Esophagus muscularis mucosa (tissue), 4 donors: ENCODE measurements around the gene ANKS1A. TPM values are rescaled to one million over a fixed set of nuclear protein-coding genes. Genes with fewer than 3 reads are reported as not detected.

Experiments
- DNase-seq: peaks from one replicate; pipeline ENCODE4 v3.0.0-alpha.2; 2017; ENCODE audit errors: extremely low spot score
- H3K27ac ChIP-seq, 4 donors: fragments of 200-600 bp; sonication (generic); replicated peaks in 1 of 4; 1 replicate in 3 of 4; 2 replicates in 1 of 4; pipeline ENCODE4 v1.5.1; 2016 to 2019; ENCODE audit warnings: mild to moderate bottlenecking in 1 of 4
- H3K27me3 ChIP-seq, 4 donors: fragments of 200-600 bp; sonication (generic); one replicate each; pipeline versions ENCODE4 v1.5.1 to v1.6.0; 2016 to 2019
- H3K36me3 ChIP-seq, 4 donors: fragments of 200-600 bp; sonication (generic); one replicate each; pipeline ENCODE4 v1.5.1; 2016 to 2019
- H3K4me1 ChIP-seq, 4 donors: fragments of 200-600 bp; sonication (generic); one replicate each; pipeline ENCODE4 v1.5.1; 2016 to 2019
- H3K4me3 ChIP-seq, 4 donors: fragments of 200-600 bp; sonication (generic); 1 replicate in 2 of 4; 2 replicates in 2 of 4; pipeline ENCODE4 v1.5.1; 2016 to 2019; ENCODE audit warnings: mild to moderate bottlenecking in 4 of 4, moderate library complexity in 1 of 4
- H3K9me3 ChIP-seq, 4 donors: fragments of 200-600 bp; sonication (generic); 1 replicate in 3 of 4; 2 replicates in 1 of 4; pipeline ENCODE4 v1.5.1; 2016 to 2019
- EP300 ChIP-seq: sonication (generic); formaldehyde crosslinking; IDR thresholded peaks from one replicate; pipeline ENCODE4 v1.6.1; 2017; ENCODE audit warnings: antibody characterized with exemption
- POLR2A ChIP-seq: fragments of 450-650 bp; IDR thresholded peaks from one replicate; pipeline ENCODE4 v1.6.1; 2017; ENCODE audit warnings: antibody characterized with exemption, moderate library complexity, mild to moderate bottlenecking, low read depth
- POLR2AphosphoS5 ChIP-seq, 2 donors: sonication (generic); formaldehyde crosslinking; IDR thresholded peaks; one replicate each; pipeline ENCODE4 v1.6.1; 2017; ENCODE audit warnings: antibody characterized with exemption in 2 of 2
- WGBS: methylation state at CpG from one replicate; pipeline ENCODE4 v1.1.5; 2018; 5-methylcytosine and 5-hydroxymethylcytosine counted together
- intact Hi-C: fragments of 100-400 bp; cut with DNase I; formaldehyde crosslinking; loops from one replicate; pipeline ENCODE4 v1.15.1; 2023
- total RNA-seq, 4 donors: library from RNA; depleted of rRNA; stranded (reverse); fragments of >200 nt; gene quantifications; one replicate each; pipeline versions ENCODE4 v1.1.0 to v1.2.1, GENCODE V29; 2016
- TF ChIP-seq, protein P1 (sequence below), 3 experiments: fragments of 200-600 bp in 2 of 3; fragments of 450-650 bp in 1 of 3; sonication (generic) in 2 of 3; IDR thresholded peaks; one replicate each; pipeline ENCODE4 v1.5.1; 2017 to 2019; ENCODE audit warnings: antibody characterized with exemption in 3 of 3, mild to moderate bottlenecking in 2 of 3, moderate library complexity in 1 of 3

The ANKS1A gene
- total RNA-seq, 4 donors from 2014 or later = 68.3 to 132 (median 98.7) TPM

DNA sequence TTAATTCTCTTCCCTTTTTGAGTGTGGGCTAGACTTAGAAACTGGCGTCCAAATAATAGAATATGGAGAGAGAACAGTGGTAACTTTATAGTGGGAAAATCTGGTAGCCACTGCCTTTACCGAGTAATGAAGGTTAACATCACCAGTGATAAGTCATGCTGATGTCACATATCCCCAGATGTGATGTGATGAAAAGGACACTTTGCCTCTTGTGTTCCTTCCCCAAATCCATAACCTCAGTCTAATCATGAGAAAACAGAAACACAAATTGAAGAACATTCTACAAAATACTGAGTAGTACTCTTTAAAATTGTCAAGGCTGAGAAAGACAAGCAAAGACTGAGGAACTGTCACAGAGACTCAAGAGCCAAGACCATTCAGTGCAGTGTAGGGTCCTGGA, 17.8 kb downstream of the ANKS1A start:
- Histone ChIP-seq H3K27ac (no peak overlapping the region), H3K4me1 (peaks cover 0 to 4% (median 0%) of the 10 kb centered on the region in 4 donors), H3K27me3 (no peaks in the 10 kb centered on the region), H3K9me3 (no peaks in the 10 kb centered on the region), H3K36me3 (no peaks in the 10 kb centered on the region), H3K4me3 (no peak overlapping the region)
- no peak for TF ChIP-seq EP300
- TF ChIP-seq POLR2AphosphoS5 (IDR thresholded peaks at IDR 0.05) = no peak
- TF ChIP-seq POLR2A = no peak
- TF ChIP-seq, protein P1, sequence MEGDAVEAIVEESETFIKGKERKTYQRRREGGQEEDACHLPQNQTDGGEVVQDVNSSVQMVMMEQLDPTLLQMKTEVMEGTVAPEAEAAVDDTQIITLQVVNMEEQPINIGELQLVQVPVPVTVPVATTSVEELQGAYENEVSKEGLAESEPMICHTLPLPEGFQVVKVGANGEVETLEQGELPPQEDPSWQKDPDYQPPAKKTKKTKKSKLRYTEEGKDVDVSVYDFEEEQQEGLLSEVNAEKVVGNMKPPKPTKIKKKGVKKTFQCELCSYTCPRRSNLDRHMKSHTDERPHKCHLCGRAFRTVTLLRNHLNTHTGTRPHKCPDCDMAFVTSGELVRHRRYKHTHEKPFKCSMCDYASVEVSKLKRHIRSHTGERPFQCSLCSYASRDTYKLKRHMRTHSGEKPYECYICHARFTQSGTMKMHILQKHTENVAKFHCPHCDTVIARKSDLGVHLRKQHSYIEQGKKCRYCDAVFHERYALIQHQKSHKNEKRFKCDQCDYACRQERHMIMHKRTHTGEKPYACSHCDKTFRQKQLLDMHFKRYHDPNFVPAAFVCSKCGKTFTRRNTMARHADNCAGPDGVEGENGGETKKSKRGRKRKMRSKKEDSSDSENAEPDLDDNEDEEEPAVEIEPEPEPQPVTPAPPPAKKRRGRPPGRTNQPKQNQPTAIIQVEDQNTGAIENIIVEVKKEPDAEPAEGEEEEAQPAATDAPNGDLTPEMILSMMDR (IDR thresholded peaks at IDR 0.05) = no peak
- intact Hi-C loops = no loop called here
- DNase-seq = no peak
- WGBS = 95% methylated on average over 2 of the region's 2 CpGs

DNA sequence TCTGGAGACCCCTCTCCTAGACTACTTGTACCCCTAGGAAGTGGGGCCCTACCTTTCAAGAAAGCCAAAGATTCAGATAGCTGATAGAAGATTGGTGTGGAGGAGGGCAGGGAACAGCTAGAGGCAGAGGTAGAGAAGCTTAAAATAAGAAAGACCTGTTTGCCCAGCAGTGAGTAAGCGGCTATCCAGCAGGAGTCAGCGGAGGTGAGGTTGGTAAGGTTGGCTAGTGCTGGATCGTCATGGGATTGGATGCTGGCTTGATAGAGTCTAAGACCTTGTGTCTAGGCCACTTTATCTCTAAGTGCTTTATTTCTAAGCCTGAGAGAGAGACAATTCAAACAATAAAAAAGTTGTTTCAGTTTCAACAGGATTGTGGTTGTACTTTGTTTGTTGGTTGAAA, 19.1 kb downstream of the ANKS1A start:
- intact Hi-C loops = no loop called here
- WGBS = 95% methylated on average over 3 of the region's 3 CpGs
- no peak for DNase-seq
- TF ChIP-seq, protein P1 (IDR thresholded peaks at IDR 0.05) = no peak
- no peak for TF ChIP-seq POLR2AphosphoS5 (IDR thresholded peaks at IDR 0.05)
- no peak for TF ChIP-seq EP300
- no peak for TF ChIP-seq POLR2A
- Histone ChIP-seq H3K27ac (no peak overlapping the region), H3K4me1 (peaks cover 0 to 4% (median 0%) of the 10 kb centered on the region in 4 donors), H3K27me3 (no peaks in the 10 kb centered on the region), H3K9me3 (no peaks in the 10 kb centered on the region), H3K4me3 (no peak overlapping the region), H3K36me3 (no peaks in the 10 kb centered on the region)

DNA sequence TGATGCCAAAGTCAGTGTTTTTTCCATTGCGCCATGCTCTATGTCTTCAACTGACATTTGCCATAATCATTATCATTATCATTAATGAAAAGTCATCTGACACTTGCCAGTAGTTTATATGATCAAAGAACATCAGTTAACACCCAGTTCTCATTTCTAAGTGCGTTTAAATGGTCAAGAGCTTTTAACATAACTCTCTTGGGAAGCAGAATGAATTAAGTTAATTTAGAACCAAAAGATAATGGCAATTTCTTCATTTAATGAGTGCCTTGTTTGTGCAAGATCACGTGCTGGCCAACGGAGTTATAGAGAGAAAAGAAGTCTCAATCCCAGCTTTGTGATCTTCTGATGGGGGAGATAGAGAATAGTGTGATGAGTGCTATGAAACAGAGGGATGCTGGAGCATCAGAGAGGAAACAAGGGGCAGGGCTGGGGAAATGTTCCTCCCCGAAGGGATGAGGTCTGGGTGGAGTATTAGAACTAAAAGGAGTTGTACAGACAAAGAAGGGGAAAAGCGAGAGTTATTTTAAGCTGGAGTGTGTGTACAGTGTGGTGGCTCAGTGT, 20.3 kb downstream of the ANKS1A start:
- Histone ChIP-seq H3K27ac (no peak overlapping the region), H3K36me3 (no peaks in the 10 kb centered on the region), H3K9me3 (no peaks in the 10 kb centered on the region), H3K4me3 (no peak overlapping the region), H3K27me3 (no peaks in the 10 kb centered on the region), H3K4me1 (peaks cover 0 to 4% (median 0%) of the 10 kb centered on the region in 4 donors)
- WGBS = 86% methylated on average over 6 of the region's 6 CpGs
- TF ChIP-seq POLR2A (no peak), EP300 (no peak), POLR2AphosphoS5 (IDR thresholded peaks at IDR 0.05) (no peak)
- TF ChIP-seq, protein P1 (IDR thresholded peaks at IDR 0.05) = no peak
- no peak for DNase-seq
- intact Hi-C loops = no loop called here

DNA sequence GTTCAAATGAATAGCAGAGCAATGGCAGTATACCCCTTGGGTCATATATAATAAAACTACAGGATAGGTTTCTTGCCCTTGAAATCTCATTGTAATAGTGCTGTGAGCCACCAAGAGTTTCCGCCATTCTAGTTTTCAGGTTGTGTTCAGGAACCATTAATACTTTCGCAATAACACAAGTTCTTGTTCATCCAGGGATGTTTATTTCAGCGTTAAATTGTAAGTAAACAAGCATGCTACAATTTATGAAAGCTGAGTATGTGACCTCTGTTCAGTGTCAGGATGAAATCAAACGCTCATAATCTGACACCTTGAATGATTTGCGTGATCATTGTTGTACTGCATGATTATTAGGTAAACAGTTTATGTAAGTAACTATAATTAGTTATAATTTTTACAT, 22.8 kb downstream of the ANKS1A start:
- no peaks in the 10 kb centered on the region for H3K36me3 ChIP-seq
- no peak overlapping the region for H3K4me3 ChIP-seq
- intact Hi-C loops = no loop called here
- H3K4me1 ChIP-seq = peaks cover 0 to 14% (median 9%) of the 10 kb centered on the region in 4 donors
- 93% methylated on average over 5 of the region's 5 CpGs for WGBS
- DNase-seq = no peak
- H3K27me3 ChIP-seq = no peaks in the 10 kb centered on the region
- no peak overlapping the region for H3K27ac ChIP-seq
- TF ChIP-seq, protein P1 (IDR thresholded peaks at IDR 0.05) = no peak
- TF ChIP-seq POLR2AphosphoS5 (IDR thresholded peaks at IDR 0.05) (no peak), EP300 (no peak), POLR2A (no peak)
- no peaks in the 10 kb centered on the region for H3K9me3 ChIP-seq
